MCF 10A (cell line): ENCODE data around the gene DPEP3. TPM values are rescaled to one million over a fixed set of nuclear protein-coding genes. Genes with fewer than 3 reads are reported as not detected.
"Not testable (repeated sequence)": the region's sequence is repeated elsewhere in the genome, so short reads cannot be mapped to it uniquely, and the experiment has no call there.

Experiments
- BruUV-seq: library from RNA; stranded (reverse); fragments of 400-500 nt; replicated peaks from 2 replicates; lab custom pipeline; 2021; lab: Mats Ljungman, UMichigan
- CTCF ChIA-PET: fragments of 300-600 bp; sonication (Branson Sonifier 250); formaldehyde crosslinking; extraction: SDS; loops from one replicate; lab custom pipeline; 2021; ENCODE audit warnings: antibody characterized with exemption, inconsistent platforms; lab: Yijun Ruan, JAX
- POLR2A ChIA-PET: fragments of 300-600, 350-650 bp; sonication (Branson Sonifier 250); formaldehyde crosslinking; extraction: SDS; loops from one replicate; lab custom pipeline; 2020; ENCODE audit warnings: antibody characterized with exemption, inconsistent platforms; lab: Yijun Ruan, JAX
- DNase-seq: peaks from one replicate; pipeline ENCODE4 v3.0.0-alpha.2; 2018; ENCODE audit not compliant: unreplicated experiment
- H3K27ac Mint-ChIP-seq: one replicate; pipeline ENCODE4 v1.8.0; 2022; ENCODE audit warnings: mild to moderate bottlenecking, low read depth, mixed read lengths; ENCODE audit not compliant: unreplicated experiment
- H3K27me3 Mint-ChIP-seq: one replicate; pipeline ENCODE4 v1.8.0; 2022; ENCODE audit warnings: mixed read lengths; ENCODE audit not compliant: insufficient read depth, unreplicated experiment
- H3K36me3 Mint-ChIP-seq: one replicate; pipeline ENCODE4 v1.8.0; 2022; ENCODE audit warnings: mild to moderate bottlenecking, moderate library complexity, mixed read lengths; ENCODE audit not compliant: insufficient read depth, unreplicated experiment
- H3K4me1 Mint-ChIP-seq: one replicate; pipeline ENCODE4 v1.8.0; 2022; ENCODE audit warnings: mixed read lengths; ENCODE audit not compliant: insufficient read depth, unreplicated experiment
- H3K4me3 Mint-ChIP-seq: one replicate; pipeline ENCODE4 v1.8.0; 2022; ENCODE audit warnings: mild to moderate bottlenecking, moderate library complexity, mixed read lengths; ENCODE audit not compliant: unreplicated experiment
- H3K9me3 Mint-ChIP-seq: one replicate; pipeline ENCODE4 v1.8.0; 2022; ENCODE audit warnings: mixed read lengths; ENCODE audit not compliant: unreplicated experiment
- CTCF ChIP-seq: fragments of 200-600 bp; IDR thresholded peaks from one replicate; pipeline ENCODE4 v1.8.0; 2022; ENCODE audit warnings: antibody characterized with exemption, mild to moderate bottlenecking; ENCODE audit not compliant: unreplicated experiment
- intact Hi-C: fragments of 100-400 bp; cut with micrococcal nuclease; formaldehyde crosslinking; loops from 2 replicates; pipeline ENCODE4 v1.14.1; 2022
- total RNA-seq: library from RNA; stranded (reverse); gene quantifications from 2 replicates; pipeline ENCODE4 v1.2.3, GENCODE V29; 2022

The DPEP3 gene
- total RNA-seq, 1 experiment from 2014 or later = not detected

GRCh38 chr16:68013440-68013839 is 33.1 kb upstream of the DPEP3 start:
- DNase-seq = peak; percentile 40
- BruUV-seq = no TSS peak
- H3K9me3 Mint-ChIP-seq = no peaks in the 10 kb centered on the region

GRCh38 chr16:68009872-68010271 is 29.6 kb upstream of the DPEP3 start:
- DNase-seq, intact Hi-C loops, H3K27ac Mint-ChIP-seq, CTCF ChIA-PET, H3K4me3 Mint-ChIP-seq, BruUV-seq, H3K9me3 Mint-ChIP-seq, H3K27me3 Mint-ChIP-seq, H3K36me3 Mint-ChIP-seq: not testable (repeated sequence)
- peaks cover 10% of the 10 kb centered on the region for H3K4me1 Mint-ChIP-seq
- POLR2A ChIA-PET = interaction anchor here (1.0 kb wide), 1 partner anchor 13 kb away, joined by 3 read pairs; the partner anchor contains the start of genes DDX28 and DUS2

More at GRCh38 chr16:68013440-68013839, 33.1 kb upstream of the DPEP3 start:
- POLR2A ChIA-PET = interaction anchor here (0.6 to 0.8 kb wide), 2 partner anchors 9 to 10 kb away, joined by 3 to 4 read pairs; partner anchors contain the start of genes DDX28 and DUS2
- no peak for TF ChIP-seq CTCF
- H3K4me1 Mint-ChIP-seq = no peaks in the 10 kb centered on the region
- no peaks in the 10 kb centered on the region for H3K27me3 Mint-ChIP-seq
- no peaks in the 10 kb centered on the region for H3K36me3 Mint-ChIP-seq
- H3K27ac Mint-ChIP-seq = no peak overlapping the region
- H3K4me3 Mint-ChIP-seq = no peak overlapping the region
- intact Hi-C loops = no loop called here
- CTCF ChIA-PET = no interaction called here

GRCh38 chr16:68009157-68009735 is 28.9 kb upstream of the DPEP3 start:
- POLR2A ChIA-PET = interaction anchor here (1.3 to 1.5 kb wide), 2 partner anchors 13 to 22 kb away, joined by 5 to 9 read pairs; partner anchors contain the start of genes DDX28 and DUS2
- no peak overlapping the region for H3K4me3 Mint-ChIP-seq

GRCh38 chr16:68005786-68006286 is 25.5 kb upstream of the DPEP3 start:
- intact Hi-C loops = no loop called here
- Mint-ChIP-seq H3K9me3 (no peaks in the 10 kb centered on the region), H3K36me3 (no peaks in the 10 kb centered on the region), H3K27me3 (no peaks in the 10 kb centered on the region), H3K4me3 (no peak overlapping the region), H3K4me1 (peaks cover 10% of the 10 kb centered on the region), H3K27ac (peak overlapping the region; percentile 59)
- BruUV-seq = no TSS peak
- CTCF ChIA-PET = interaction anchor here (0.5 to 4.7 kb wide), 8 partner anchors 12 to 64 kb away, joined by 3 to 26 read pairs (median 4); no protein-coding TSS in a partner anchor
- POLR2A ChIA-PET = interaction anchor here (0.7 to 2.7 kb wide), 6 partner anchors 17 to 46 kb away, joined by 3 to 31 read pairs (median 4); partner anchors contain the start of genes DDX28, DUS2 and SLC12A4
- peak; percentile 30 for DNase-seq
- TF ChIP-seq CTCF = no peak

More at GRCh38 chr16:68009157-68009735, 28.9 kb upstream of the DPEP3 start:
- Mint-ChIP-seq H3K27me3 (no peaks in the 10 kb centered on the region), H3K4me1 (peaks cover 10% of the 10 kb centered on the region), H3K27ac (no peak overlapping the region), H3K36me3 (no peaks in the 10 kb centered on the region), H3K9me3 (no peaks in the 10 kb centered on the region)
- intact Hi-C loops = no loop called here
- CTCF ChIA-PET = no interaction called here
- no peak for TF ChIP-seq CTCF
- BruUV-seq = no TSS peak
- DNase-seq = no peak
